GM21619 (cell line): ENCODE data around the gene CPLX4.

Source experiments
- ATAC-seq: cut with Tn5 transposase; IDR thresholded peaks from one replicate; pipeline ENCODE4 v1.9.1; 2021; ENCODE audit not compliant: unreplicated experiment

The CPLX4 gene

DNA sequence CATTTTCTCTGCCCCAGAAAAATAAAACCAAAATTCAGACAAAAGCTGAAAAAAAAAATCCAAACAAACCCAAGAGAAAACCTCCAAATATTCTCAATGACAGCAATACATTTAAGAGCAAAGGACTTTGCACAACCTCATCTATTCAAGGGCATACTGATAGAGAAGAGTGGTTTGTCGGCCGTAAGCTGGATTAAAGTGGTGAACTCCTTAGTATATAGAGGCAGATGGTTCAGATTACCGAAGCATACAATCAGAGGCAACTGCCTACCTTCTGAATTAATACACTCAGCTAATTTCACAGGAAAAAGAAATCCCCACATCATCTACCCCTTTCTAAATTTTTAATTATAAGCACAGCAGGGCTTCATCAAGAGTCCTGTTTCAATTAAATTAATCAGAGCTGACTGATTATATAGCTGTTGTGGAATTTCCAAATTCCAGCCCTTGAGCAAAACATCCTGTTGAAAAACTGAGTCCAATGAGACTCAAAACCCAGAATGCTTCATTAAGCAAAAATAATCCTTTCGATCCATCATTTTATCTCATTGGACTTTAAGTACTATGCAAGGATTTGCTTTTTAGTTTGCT, at the start of gene CPLX4:
CPLX4 (minus strand) TSS at position 190 of the 591 bp plus-strand sequence; CDS start at position 3, 187 bp downstream.
- ATAC-seq = no peak

DNA sequence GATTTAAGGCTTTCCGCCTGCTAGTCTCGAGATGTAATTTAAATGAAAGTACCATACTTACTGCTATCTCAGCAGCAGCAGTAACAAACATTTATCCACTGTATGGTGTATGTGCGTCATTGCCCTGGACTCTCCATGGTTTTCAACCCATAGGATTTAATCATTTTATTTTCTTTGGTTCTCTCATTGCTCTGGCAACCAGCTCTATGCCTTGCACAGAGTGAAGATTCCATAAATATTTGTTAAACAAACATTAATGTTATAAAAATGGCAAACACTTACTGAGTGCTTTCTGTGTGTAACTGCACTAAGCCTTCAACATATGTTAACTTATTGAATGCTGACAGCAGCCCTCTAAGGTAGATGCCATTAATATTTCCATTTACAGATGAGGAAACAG, 41.9 kb upstream of the CPLX4 start:
- ATAC-seq = no peak

- peak; percentile 12 for ATAC-seq
These were observed 41.1 kb upstream of the CPLX4 start for GRCh38 chr18:59359576-59359952.

- ATAC-seq = peak; percentile 96
These were observed 40.5 kb upstream of the CPLX4 start, which contains the start of gene LMAN1 for GRCh38 chr18:59358712-59359575. Gene LMAN1 (minus strand): TSS chr18:59359265. CDS start chr18:59359244, 21 bp downstream.

DNA sequence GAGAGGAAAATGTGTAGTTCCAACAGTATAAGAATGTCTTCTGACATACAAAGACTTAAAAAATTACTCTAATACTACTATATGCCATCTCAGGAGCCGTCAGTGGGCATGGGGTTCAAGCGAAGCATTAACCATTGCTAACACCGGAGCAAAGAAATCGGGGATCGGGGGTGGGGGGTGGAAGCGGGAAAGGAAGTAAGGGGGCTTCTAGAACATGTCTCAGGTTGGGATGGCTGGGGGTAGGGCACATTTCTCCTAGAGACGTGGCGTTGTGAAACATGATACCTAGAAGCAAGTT, 39.9 kb upstream of the CPLX4 start:
- ATAC-seq = no peak

DNA sequence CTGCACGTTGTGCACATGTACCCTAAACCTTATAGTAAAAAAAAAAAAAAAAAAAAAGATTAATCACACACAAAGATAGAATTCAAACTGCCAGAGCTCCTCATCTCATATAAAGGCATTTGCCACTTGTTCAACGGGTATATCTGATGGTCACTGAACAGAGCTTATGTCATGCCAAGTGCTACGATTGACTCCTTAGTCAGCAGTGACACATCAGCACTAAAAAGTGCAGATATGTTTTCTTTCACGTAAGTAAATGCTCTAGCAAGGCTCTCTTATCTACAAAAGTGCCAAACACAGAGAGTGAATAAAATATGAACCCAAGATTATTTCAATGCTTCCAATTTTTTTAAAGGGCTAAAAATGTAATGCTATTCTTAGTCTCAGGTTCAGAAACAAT, 39.5 kb upstream of the CPLX4 start:
- no peak for ATAC-seq

DNA sequence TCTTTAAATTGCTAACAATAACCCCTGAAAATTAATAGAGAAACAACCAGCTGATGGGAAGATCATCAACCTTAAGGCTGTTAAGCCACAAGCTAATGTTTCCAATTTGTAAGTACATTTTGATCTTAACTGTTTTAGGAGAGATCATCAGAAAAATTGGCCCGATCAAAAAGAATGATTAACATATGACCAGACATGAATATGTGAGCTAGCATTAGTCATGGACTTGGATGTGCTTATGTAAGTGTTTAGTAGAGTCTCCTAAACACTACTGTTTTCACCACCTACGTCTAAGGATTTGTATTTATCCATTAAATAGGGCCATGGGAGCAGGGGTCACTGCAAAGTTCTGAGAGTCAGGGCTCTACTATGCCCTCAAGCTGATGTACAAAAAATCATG, 36.3 kb upstream of the CPLX4 start:
- ATAC-seq = no peak

- no peak for ATAC-seq
These were observed 34.7 kb upstream of the CPLX4 start for GRCh38 chr18:59353079-59353680.

DNA sequence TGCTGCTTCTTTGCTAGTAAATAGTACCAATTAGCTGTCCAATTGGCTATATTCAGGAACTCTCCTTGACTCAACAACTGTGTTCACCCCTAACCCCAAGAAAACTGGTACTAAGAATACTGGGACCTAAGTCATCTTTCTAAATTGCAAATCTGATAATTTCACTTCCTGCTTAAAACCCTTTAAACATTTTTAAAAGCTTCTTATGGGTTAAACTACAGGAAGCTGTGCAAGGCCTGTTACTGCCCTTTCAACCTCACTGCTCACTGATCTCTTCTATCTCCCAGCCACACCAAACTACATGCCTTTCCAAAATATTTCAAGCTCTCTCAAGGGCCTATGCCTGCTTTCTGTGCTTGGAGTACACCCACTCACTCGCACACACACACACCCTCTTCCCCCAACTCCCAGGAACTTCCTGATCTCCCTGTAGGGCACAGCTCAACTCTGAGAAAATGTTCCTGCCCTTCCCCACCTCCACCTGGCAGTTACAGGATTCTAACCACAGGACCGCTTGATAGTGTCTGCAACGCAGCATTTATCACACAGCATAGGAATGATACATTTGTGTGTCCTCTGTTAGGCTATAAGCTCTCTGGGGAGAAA, 33.9 kb upstream of the CPLX4 start:
- no peak for ATAC-seq

DNA sequence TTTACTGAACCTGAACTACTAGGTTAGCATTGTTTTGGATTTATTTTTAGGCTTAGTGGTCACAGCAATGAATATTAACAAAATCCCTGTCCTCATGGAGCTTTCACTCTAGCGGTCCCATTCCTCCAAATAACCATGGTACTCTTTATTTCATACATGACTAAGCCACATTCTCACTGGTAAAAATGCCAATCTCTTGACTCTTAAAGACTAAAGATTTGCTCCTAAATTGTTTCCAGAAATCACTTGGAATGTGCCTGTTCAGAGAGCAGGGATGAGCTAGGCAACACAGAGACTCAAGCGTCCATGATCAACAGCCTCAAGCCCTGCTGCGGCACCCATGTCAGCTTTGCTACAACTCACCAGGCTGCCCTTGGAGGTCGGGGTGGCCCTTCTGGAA, 27.1 kb upstream of the CPLX4 start:
- no peak for ATAC-seq

GRCh38 chr18:59344996-59345395, 26.5 kb upstream of the CPLX4 start:
- ATAC-seq = no peak

GRCh38 chr18:59343926-59344325, 25.5 kb upstream of the CPLX4 start:
- ATAC-seq = no peak

GRCh38 chr18:59340817-59341216, 22.4 kb upstream of the CPLX4 start:
- no peak for ATAC-seq

GRCh38 chr18:59340312-59340711, 21.9 kb upstream of the CPLX4 start:
- no peak for ATAC-seq

- no peak for ATAC-seq
These were observed 14.5 kb upstream of the CPLX4 start for GRCh38 chr18:59332986-59333385.

DNA sequence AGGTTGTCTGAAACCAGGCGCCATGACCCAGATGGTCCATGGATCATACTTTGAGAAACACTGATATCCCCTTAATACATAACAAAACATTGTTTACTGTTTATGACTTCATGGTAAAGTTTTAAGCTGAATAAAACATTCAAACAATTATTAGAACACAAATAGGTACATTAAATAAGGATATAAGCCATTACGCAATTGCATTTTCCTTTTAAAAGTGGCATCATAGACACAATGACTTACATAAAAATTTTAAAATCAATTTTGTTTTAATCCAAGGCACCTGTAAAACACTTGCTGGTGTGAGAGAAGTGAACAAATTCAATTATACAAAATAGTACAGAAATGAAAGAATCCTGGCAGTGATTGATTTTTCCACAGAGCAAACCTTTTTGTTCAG, 10.2 kb upstream of the CPLX4 start:
- ATAC-seq = no peak

DNA sequence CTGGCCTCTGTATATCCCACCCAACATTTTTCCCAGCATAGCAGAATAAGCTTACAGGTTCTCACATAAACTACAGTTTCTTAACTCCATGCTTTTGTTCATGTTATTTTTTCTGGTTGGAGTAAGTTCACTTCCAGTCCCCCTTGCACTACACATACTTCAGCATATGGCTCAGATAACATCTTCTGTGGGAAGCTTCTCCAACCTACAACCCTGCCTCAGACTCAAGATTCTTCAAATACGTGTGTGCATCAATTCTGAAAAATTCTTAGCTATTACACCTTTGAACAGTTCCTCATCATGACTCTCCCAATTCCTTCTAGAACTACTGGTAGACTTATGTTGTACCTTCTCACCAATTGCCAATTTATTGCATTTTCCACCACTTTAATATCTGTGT, 7.5 kb upstream of the CPLX4 start:
- no peak for ATAC-seq

GRCh38 chr18:59324623-59324971, 6.1 kb upstream of the CPLX4 start:
- ATAC-seq = no peak

DNA sequence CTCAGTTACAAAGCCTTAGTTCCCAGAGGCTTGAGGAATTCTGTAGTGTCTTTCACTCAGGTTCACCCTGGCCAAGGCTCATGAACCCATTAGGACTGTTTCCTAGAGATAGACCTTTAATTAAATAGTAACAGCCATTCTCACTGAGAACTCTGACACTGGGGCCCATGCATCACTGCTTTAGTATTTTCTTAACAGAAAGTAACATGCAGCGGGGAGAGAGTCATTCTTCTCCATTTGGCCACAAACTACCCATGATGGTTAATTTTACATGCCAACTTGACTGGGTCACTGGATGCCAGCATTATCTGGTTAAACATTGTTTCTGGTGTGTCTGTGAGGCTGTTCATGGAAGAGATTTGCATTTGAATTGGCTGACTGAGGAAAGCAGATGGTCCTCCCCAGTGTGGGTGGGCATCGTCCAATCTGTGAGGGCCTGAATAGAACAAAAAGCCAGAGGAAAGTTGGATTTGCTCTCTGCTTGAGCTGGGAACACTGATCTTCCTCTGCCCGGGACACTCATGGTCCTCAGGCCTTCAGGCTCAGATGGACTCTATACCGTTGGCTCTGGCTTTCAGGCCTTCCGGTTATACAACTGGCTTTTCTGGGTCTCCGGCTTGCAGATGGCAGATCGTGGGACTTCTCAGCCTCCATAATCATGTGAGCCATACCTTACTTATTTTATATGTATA, 5.6 kb upstream of the CPLX4 start:
- no peak for ATAC-seq

DNA sequence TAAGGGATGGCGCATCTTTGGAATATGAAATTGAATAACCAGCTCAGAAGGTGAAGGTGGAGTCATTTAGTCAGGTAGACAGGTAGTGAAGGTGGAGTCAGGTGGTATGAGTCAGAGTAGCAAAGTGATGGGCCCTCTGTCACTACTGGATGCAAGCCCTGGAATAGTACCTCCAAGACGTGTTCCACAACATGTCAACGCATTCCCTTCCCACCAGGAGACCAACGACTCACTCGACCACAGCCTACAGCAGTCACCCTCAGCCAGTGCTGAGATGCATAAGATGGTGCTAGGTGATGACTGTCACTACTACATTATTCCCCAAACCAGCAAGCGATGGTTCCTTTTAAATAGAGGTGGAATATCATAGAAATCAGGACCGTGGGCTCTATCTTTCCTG, 6.8 kb downstream of the CPLX4 start:
- no peak for ATAC-seq

DNA sequence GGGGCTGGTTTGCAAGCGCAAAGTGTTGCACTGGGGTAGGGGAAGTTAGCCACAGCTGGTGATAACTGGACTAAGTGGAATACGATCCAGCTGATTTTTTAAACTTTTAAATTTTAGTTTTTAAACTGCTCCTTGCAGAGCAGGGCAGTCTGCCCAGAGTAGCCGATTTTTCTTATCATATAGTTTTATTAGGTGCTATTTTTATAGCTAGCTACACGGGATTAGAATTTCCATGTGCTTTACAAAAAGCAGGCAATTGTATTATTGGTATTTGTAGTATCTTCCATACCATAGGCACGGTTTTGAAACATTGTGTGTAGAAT, 9.6 kb downstream of the CPLX4 start:
- no peak for ATAC-seq
